ENCODE data around the gene KCNF1. TPM values are rescaled to one million over a fixed set of nuclear protein-coding genes. Genes with fewer than 3 reads are reported as not detected.

Gene KCNF1
- total RNA-seq, 1 experiment from 2014 or later = 3.2 TPM

GRCh38 chr2:10905862-10906143 is 5.9 kb upstream of the KCNF1 start:
- Histone ChIP-seq H4K5ac (ENCODE audit: insufficient read length, low read depth, low read length) (no peak overlapping the region), H3K14ac (ENCODE audit: insufficient read depth, low read length) (no peak overlapping the region), H2BK20ac (ENCODE audit: low read depth, low read length, poor library complexity, severe bottlenecking) (no peak overlapping the region), H4K91ac (ENCODE audit: insufficient read length, low read depth, low read length) (no peak overlapping the region), H3K23me2 (ENCODE audit: insufficient read length, low read depth, low read length, poor library complexity, severe bottlenecking) (no peaks in the 10 kb centered on the region), H3K4me1 (ENCODE audit: insufficient read depth, low read length) (no peaks in the 10 kb centered on the region), H3K9ac (ENCODE audit: extremely low read depth, insufficient read length, low read length) (no peak overlapping the region), H3K9me3 (ENCODE audit: control insufficient read depth, low read depth, low read length) (no peaks in the 10 kb centered on the region), H4K8ac (replicated peaks; ENCODE audit: insufficient read length, low read depth, low read length) (no peak overlapping the region), H3K18ac (ENCODE audit: insufficient read length, low read depth, low read length) (no peak overlapping the region), H3K4ac (ENCODE audit: low read depth, low read length) (no peak overlapping the region), H2AFZ (ENCODE audit: low read length) (no peak overlapping the region), H3T11ph (ENCODE audit: low read length) (no peak overlapping the region), H3K27me3 (ENCODE audit: insufficient read depth, low read length) (no peaks in the 10 kb centered on the region), H2BK12ac (ENCODE audit: insufficient read length, low read depth, low read length) (no peak overlapping the region), H3K79me1 (ENCODE audit: insufficient read depth, low read depth, low read length, poor library complexity, severe bottlenecking) (no peaks in the 10 kb centered on the region), H2BK15ac (ENCODE audit: low read depth, low read length) (no peak overlapping the region), H3K27ac (ENCODE audit: insufficient read length, low read depth, low read length) (no peak overlapping the region), H2BK5ac (ENCODE audit: insufficient read length, low read length) (no peak overlapping the region), H3K56ac (ENCODE audit: insufficient read length, low read depth, low read length) (no peak overlapping the region), H3K4me2 (ENCODE audit: insufficient read depth, insufficient read length, low read length) (no peak overlapping the region), H2AK5ac (ENCODE audit: insufficient read length, low read length) (no peak overlapping the region), H4K20me1 (ENCODE audit: control insufficient read depth, insufficient read depth, insufficient read length) (no peaks in the 10 kb centered on the region), H3K79me2 (ENCODE audit: insufficient read depth, low read length) (no peaks in the 10 kb centered on the region), H2BK120ac (ENCODE audit: low read depth, low read length, poor library complexity, severe bottlenecking) (no peak overlapping the region), H3K23ac (ENCODE audit: insufficient read length, low read depth, low read length) (no peak overlapping the region)
- no peak for TF ChIP-seq CTCF (conservative IDR thresholded peaks at IDR 0.05)
- DNase-seq = no peak
- Mint-ChIP-seq H3K9me3 (peaks cover 19 to 23% of the 10 kb centered on the region in 2 experiments), H3K4me3 (no peak overlapping the region), H3K27me3 (ENCODE audit: low read depth) (peaks cover 8% of the 10 kb centered on the region), H3K27ac (no peak overlapping the region), H3K36me3 (ENCODE audit: insufficient read depth in 1 of 3, low read depth in 3 of 3) (peaks cover 2 to 14% (median 9%) of the 10 kb centered on the region in 3 experiments; a peak in 6 of 7 replicates), H3K4me1 (peaks cover 22 to 31% of the 10 kb centered on the region in 2 experiments)
- no CpG with 5 or more reads among the region's 8 CpGs for whole genome bisulfite sequencing (ENCODE audit: extremely low coverage, insufficient read length, low lambda C conversion rate)

Measured in H9 (cell line).